ENCODE measurements around the gene ECSIT.
"Not testable (repeated sequence)": the region's sequence is repeated elsewhere in the genome, so short reads cannot be mapped to it uniquely, and the experiment has no call there.

Gene ECSIT

DNA sequence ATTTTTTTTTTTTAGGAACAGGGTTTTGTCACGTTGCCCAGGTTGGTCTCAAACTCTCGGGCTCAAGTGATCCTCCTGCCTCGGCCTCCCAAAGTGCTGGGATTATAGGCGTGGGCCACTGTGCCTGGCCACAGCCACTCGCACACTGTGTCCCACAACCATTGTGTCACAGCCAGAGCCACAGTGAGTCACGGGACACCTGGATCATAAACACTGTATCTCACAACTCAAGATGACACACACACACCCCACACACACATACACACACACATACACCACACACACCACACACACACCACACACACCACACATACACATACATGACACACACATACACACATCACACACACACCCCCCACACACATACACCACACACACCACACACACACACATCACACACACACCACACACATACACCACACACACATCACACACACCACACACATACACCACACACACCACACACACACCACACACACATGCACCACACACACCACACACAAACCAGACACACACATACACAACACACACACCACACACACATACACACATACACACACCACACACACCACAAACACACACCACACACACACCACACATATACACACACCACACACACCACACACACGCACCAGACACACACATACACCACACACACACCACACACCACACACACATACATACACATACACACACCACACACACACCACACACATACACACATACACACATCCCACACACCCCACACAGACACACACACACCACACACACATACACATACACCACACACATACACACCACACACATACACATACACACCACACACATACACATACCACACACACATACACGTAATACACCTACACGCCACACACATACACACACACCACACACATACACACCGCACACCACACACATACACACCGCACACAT lies 64.3 kb downstream of the ECSIT start:
- POLR2A ChIA-PET (ENCODE audit: low non-redundant PET): no interaction called here
- no peak for DNase-seq (ENCODE audit: low spot score)
- TF ChIP-seq, protein P1, sequence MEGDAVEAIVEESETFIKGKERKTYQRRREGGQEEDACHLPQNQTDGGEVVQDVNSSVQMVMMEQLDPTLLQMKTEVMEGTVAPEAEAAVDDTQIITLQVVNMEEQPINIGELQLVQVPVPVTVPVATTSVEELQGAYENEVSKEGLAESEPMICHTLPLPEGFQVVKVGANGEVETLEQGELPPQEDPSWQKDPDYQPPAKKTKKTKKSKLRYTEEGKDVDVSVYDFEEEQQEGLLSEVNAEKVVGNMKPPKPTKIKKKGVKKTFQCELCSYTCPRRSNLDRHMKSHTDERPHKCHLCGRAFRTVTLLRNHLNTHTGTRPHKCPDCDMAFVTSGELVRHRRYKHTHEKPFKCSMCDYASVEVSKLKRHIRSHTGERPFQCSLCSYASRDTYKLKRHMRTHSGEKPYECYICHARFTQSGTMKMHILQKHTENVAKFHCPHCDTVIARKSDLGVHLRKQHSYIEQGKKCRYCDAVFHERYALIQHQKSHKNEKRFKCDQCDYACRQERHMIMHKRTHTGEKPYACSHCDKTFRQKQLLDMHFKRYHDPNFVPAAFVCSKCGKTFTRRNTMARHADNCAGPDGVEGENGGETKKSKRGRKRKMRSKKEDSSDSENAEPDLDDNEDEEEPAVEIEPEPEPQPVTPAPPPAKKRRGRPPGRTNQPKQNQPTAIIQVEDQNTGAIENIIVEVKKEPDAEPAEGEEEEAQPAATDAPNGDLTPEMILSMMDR (conservative IDR thresholded peaks at IDR 0.05; ENCODE audit: low read depth): no peak
- H3K27ac ChIP-seq: no peak overlapping the region
- CTCF ChIA-PET: interaction anchor here (1.3 kb wide), 1 partner anchor 18 kb away, joined by 4 read pairs; no protein-coding TSS in a partner anchor

DNA sequence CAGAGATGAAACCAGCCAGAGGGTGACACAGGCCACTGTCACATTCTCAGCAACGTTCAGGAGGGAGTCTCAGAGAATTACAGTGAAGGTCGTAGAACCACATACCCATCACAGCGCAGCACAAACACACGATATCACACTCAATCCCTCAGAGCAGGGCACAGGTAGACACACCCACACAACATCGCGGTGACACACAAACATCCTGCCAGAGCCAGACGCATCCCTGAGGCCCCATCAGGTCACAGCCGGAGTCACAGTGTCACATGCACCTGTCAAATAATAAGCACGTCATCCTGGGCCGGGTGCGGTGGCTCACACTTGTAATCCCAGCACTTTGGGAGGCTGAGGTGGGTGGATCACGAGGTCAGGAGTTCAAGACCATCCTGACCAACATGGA lies 65.5 kb downstream of the ECSIT start:
- no peak overlapping the region for H3K27ac ChIP-seq
- TF ChIP-seq, protein P1 (conservative IDR thresholded peaks at IDR 0.05; ENCODE audit: low read depth): no peak
- POLR2A ChIA-PET (ENCODE audit: low non-redundant PET): no interaction called here
- CTCF ChIA-PET: interaction anchor here (1.3 kb wide), 1 partner anchor 19 kb away, joined by 4 read pairs; no protein-coding TSS in a partner anchor
- DNase-seq (ENCODE audit: low spot score): no peak

DNA sequence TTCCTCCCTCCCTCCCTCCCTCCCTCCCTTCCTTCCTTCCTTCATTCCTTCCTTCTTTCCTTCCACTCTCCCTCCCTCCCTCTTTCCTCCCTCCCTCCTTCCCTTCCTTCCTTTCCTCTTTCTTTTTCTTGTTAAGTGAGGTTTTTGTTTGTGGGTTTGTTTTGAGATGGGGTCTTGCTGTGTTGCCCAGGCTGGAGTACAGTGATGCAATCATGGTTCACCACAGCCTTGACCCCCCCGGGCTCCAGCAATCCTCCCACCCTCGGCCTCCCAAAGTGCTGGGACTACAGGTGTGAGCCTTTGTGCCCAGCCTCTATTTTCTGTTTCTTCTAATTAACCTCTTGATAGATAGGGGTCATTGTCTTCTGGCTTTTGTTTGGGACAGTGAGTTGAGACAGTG lies 67.5 kb downstream of the ECSIT start:
- CTCF ChIA-PET: interaction anchor here (0.6 kb wide), 1 partner anchor 88 kb away, joined by 3 read pairs; no protein-coding TSS in a partner anchor

DNA sequence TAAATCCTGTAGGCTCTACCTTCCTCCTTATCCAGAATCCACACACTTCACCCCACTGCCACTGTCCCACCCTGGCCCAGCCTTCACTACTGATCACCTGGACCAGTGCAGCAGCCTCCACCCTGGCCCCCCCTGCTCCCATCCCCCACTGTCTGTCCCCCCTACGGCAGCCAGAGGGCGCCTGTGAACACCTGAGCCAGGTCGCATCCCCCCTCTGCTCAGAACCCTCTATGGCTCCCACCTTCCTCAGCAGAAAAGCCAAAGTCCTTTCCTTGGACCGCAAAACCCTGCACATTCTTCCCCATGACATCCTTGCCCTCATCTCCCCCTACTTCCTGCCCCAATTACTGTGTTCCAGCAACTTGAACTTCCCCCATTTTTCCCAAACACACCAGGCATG lies 68.7 kb downstream of the ECSIT start:
- ChIA-PET CTCF (no interaction called here), POLR2A (ENCODE audit: low non-redundant PET) (no interaction called here)
- no peak for DNase-seq (ENCODE audit: low spot score)
- TF ChIP-seq, protein P1 (conservative IDR thresholded peaks at IDR 0.05; ENCODE audit: low read depth): 0 out of 2 replicates have a peak, but pooled peaks have one; percentile 15
- no peak overlapping the region for H3K27ac ChIP-seq

More for the DNA sequence above, 67.5 kb downstream of the ECSIT start:
- POLR2A ChIA-PET (ENCODE audit: low non-redundant PET): interaction anchor here (0.7 kb wide), 1 partner anchor 81 kb away, joined by 4 read pairs; no protein-coding TSS in a partner anchor
- TF ChIP-seq, protein P1 (conservative IDR thresholded peaks at IDR 0.05; ENCODE audit: low read depth): no peak
- no peak overlapping the region for H3K27ac ChIP-seq
- DNase-seq (ENCODE audit: low spot score): no peak

DNA sequence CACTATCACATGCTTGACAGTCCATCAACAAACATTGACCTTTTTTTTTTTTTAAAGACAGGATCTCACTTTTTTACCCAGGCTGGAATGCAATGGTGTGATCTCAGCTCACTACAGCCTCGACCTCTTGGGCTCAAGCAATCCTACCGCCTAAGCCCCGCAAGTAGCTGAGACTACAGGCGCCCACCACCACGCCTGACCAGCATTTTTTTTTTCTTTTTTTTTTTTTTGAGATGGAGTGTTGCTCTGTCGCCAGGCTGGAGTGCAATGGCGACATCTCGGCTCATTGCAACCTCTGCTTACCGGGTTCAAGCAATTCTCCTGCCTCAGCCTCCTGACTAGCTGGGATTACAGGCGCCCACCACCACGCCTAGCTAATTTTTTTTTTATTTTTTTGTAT lies 70.0 kb downstream of the ECSIT start:
- CTCF ChIA-PET: interaction anchor here (0.6 to 1.0 kb wide), 4 partner anchors 9 to 39 kb away, joined by 3 to 4 read pairs (median 3); partner anchors contain the start of gene PRKCSH
- POLR2A ChIA-PET (ENCODE audit: low non-redundant PET); DNase-seq (ENCODE audit: low spot score): not testable (repeated sequence)

DNA sequence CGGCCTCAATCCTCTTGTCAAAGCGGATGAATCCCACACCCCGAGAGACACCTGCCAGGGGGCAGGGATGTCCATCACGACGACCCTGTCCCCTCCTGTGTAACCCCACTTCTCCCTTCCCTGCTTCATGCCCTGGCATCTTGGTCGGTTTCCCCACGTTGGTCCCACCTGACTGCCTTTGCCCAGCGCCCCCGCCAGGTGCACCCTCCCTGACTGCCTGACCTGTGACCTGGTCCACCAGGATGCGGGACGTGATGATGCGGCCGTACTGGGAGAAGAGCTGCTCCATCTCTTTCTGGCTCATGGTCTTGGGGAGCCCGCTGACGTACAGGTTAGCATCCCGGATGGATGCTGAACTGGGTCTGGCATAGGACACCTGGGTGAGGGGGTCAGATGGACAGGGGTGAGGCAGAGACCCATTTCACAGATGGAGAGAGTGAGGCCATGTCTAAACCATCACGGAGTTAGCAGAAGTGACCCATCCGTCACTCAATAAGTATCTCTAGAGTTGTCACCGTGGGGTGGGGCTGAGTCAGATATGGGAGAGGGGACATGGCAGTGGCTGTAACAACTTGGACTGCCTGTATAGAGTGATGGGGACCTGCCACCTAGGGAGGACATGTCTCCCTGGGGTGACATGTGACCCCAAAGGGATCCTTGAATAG lies 70.6 kb downstream of the ECSIT start:
- ChIA-PET CTCF (no interaction called here), POLR2A (ENCODE audit: low non-redundant PET) (no interaction called here)
- TF ChIP-seq, protein P1 (conservative IDR thresholded peaks at IDR 0.05; ENCODE audit: low read depth): no peak
- DNase-seq (ENCODE audit: low spot score): no peak
- H3K27ac ChIP-seq: no peak overlapping the region

More for the DNA sequence above, 70.0 kb downstream of the ECSIT start:
- H3K27ac ChIP-seq: not testable (repeated sequence)

All from RWPE1 (cell line).